ENCODE results near the gene BYSL. TPM values are rescaled to one million over a fixed set of nuclear protein-coding genes. Genes with fewer than 3 reads are reported as not detected.

The BYSL gene, protein sequence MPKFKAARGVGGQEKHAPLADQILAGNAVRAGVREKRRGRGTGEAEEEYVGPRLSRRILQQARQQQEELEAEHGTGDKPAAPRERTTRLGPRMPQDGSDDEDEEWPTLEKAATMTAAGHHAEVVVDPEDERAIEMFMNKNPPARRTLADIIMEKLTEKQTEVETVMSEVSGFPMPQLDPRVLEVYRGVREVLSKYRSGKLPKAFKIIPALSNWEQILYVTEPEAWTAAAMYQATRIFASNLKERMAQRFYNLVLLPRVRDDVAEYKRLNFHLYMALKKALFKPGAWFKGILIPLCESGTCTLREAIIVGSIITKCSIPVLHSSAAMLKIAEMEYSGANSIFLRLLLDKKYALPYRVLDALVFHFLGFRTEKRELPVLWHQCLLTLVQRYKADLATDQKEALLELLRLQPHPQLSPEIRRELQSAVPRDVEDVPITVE
- 14.1 and 19.9 TPM in 2 replicates for total RNA-seq

DNA sequence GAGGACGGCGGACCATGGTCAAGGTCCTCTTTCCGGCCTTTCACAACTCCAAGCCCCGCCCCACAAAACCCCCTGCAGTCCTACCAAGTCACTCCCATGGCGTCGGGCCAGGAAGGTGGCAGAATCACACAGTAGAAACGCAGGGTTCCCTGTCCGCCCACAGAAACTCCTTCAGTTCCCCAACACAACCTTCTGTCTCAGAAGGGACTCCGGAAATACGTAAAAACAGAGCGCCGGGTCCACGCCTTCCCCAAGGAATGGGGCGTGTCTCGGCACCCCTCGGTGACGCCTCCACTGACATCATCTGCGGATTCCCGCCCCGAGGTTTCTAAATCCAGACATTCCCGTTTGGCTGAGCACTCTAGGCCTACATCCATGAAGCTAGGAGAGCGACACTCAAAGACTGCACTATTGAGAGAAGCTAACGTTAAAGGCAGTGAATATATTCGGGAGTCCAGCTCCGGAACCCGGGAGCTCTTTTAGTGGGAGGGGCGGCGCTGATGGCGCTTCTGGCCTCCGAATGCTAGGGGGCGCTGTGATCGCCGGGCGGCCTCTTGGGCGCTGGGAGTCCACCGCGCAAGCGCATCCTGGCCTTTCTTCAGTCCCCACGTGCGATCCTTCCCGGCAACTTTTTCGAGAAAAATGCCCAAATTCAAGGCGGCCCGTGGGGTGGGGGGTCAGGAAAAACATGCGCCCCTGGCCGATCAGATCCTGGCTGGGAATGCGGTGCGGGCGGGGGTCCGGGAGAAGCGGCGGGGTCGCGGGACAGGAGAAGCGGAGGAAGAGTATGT, at the start of gene BYSL, which contains the start of gene MED20:
Gene BYSL, plus strand, starts transcription at position 579 of the 791 bp plus-strand sequence. Its CDS starts 64 bp downstream, at position 643.
Gene MED20, minus strand, starts transcription at position 219 of the 791 bp plus-strand sequence. Its CDS starts 121 bp downstream, at position 98.

DNA sequence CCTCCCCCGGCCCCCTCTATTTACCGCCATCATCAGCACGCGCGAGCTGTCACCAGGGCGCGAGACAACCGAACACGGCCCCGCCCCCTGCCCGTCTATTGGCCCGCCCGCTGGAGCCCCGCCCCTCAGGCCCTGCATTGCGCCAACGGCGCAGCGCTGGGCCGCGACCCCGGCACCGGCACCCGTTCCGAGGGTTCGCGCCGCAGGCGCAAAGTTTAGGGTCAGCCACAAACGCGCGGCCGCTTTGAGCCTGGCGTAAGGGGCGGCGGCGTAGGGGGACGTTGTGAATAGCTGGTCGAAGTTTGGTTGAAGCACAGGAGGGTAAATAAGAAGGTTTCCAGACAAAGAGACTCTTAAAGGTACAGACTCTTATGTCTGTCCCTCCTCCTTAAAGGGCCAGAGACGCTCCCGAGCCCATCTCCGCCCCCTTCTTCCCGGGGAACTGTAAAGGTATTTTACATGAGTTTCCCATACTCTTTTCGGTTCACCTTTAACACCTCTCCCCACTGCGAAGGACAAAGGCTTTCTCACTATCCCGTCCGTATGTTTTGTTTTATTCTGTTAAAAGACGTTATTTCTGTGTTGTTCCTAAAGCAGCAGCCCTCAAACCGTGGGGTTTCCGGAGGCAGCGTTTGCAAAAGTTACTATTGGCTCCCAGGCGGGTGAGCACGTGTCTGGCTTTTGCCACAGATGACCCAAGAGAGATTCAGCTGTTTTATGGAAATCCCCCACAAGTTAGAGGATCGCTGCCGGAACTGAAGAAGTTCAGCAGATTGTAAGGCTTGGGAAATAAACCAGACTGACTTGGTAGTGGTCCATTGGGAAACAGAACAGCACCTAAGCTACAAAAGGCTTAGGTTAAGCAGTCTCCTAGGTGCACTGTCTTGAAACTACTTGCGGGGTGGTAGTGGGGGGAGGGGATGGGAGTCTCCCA, 25.7 kb upstream of the BYSL start, which contains the start of gene USP49:
Gene USP49, minus strand, starts transcription at position 76 of the 934 bp plus-strand sequence. CDS start 88,392 bp downstream, outside the sequence.

DNA sequence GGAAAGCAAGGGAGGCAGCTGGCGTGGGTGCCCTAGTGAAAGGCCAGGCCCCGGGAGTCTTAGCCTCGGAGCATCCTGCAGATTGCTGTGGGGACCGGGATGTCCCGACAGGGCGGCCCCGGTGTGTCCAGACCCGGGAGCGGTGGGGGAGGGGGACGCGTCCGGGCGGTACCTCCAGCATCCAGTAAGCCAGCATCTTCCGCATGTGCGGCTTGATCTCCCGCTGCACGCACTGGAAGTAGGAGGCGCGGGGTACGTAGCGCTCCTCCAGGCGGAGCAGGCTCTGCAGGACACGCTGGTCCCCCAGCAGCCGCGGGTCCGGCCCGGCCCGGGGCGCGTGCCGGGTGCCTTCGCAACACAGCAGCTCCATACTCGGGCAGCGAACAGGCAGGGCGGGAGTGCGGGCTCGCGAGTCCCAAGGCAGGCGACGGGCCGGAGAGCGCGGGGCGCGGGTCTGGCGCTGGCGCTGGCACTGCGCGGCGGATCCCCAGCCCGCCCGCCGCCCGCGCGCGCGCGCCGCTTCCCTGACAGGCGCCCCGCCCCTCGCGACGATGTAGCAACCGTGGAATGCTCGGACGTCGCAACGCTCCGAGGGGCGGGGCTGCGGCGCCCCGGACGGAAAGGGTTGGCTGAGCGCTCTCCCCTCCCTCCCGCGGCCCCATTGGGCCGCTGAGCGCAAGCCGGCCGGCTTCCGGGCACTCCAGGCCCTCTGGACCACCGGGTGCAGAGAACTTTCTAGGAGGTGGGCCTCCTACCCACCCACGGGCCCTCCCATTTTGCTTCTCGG, 20.2 kb downstream of the BYSL start, which contains the start of gene CCND3:
Gene CCND3, minus strand, starts transcription at position 529 of the 787 bp plus-strand sequence. Its CDS starts 159 bp downstream, at position 370.

Other genes starting within 250 kb of the BYSL start
- 7.8 and 13.8 TPM in 2 replicates for gene TFEB, start 185.9 kb upstream of the BYSL start, total RNA-seq
- not detected in 2 replicates for gene PGC, start 174.1 kb upstream of the BYSL start, total RNA-seq
- 2.3 and 3.7 TPM in 2 replicates for gene FRS3, start 141.6 kb upstream of the BYSL start, total RNA-seq
- 0.65 and 1.3 TPM in 2 replicates for gene PRICKLE4, start 140.7 kb upstream of the BYSL start, total RNA-seq
- 140 and 253 TPM in 2 replicates for gene TOMM6, start 133.8 kb upstream of the BYSL start, total RNA-seq
- 0.81 and 1.9 TPM in 2 replicates for gene USP49, start 26.1 kb upstream of the BYSL start, total RNA-seq
- gene MED20, start 360 bp upstream of the BYSL start, total RNA-seq: 19.9 and 26.2 TPM in 2 replicates
- 69.3 and 121 TPM in 2 replicates for gene CCND3, start 20.3 kb downstream of the BYSL start, total RNA-seq
- gene TAF8, start 129.0 kb downstream of the BYSL start, total RNA-seq: 19.8 and 23.3 TPM in 2 replicates
- gene C6orf132, start 221.1 kb downstream of the BYSL start, total RNA-seq: 17.3 and 22.6 TPM in 2 replicates

Data from mesangial cell (primary cell).